ENCODE results near the gene NCAM1.

NCAM1 gene

GRCh38 chr11:113026778-113027177 lies 65.6 kb downstream of the NCAM1 start:
- H3K4me3 ChIP-seq (ENCODE audit: low read length): no peak overlapping the region
- TF ChIP-seq CTCF (IDR thresholded peaks at IDR 0.05; ENCODE audit: insufficient read depth, low read depth, low read length, missing control alignments): no peak

GRCh38 chr11:113034576-113034975 lies 73.4 kb downstream of the NCAM1 start:
- no peak for TF ChIP-seq CTCF (IDR thresholded peaks at IDR 0.05; ENCODE audit: insufficient read depth, low read depth, low read length, missing control alignments)
- H3K4me3 ChIP-seq (ENCODE audit: low read length): no peak overlapping the region
- no peak for DNase-seq (ENCODE audit: low read depth)

More at GRCh38 chr11:113026778-113027177, 65.6 kb downstream of the NCAM1 start:
- DNase-seq (ENCODE audit: low read depth): no peak

GRCh38 chr11:113035708-113036107 lies 74.5 kb downstream of the NCAM1 start:
- DNase-seq (ENCODE audit: low read depth): no peak
- no peak for TF ChIP-seq CTCF (IDR thresholded peaks at IDR 0.05; ENCODE audit: insufficient read depth, low read depth, low read length, missing control alignments)
- H3K4me3 ChIP-seq (ENCODE audit: low read length): no peak overlapping the region

GRCh38 chr11:113043698-113044097 lies 82.5 kb downstream of the NCAM1 start:
- TF ChIP-seq CTCF (IDR thresholded peaks at IDR 0.05; ENCODE audit: insufficient read depth, low read depth, low read length, missing control alignments): no peak
- H3K4me3 ChIP-seq (ENCODE audit: low read length): no peak overlapping the region
- no peak for DNase-seq (ENCODE audit: low read depth)

DNA sequence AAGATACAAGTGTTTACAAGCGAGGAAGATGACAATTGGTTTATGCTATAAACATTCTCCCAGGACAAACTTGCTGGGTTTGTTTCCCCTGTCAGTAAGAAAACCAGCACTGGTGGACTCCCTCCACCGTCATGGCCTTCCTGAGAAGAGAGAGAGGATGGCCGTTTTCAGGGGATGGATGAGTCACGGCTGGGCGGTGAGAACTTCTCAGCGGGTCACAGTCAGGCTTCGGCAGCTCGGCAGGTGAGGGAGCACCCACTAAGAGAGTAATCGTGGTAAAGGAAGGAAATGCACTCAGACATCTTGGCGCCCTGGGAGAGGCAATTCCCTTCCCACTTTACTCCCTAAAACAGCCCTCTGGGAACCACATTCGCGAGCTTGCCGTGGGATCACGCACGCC lies 83.9 kb downstream of the NCAM1 start:
- TF ChIP-seq CTCF (IDR thresholded peaks at IDR 0.05; ENCODE audit: insufficient read depth, low read depth, low read length, missing control alignments): no peak
- no peak for DNase-seq (ENCODE audit: low read depth)
- H3K4me3 ChIP-seq (ENCODE audit: low read length): no peak overlapping the region

- H3K4me3 ChIP-seq (ENCODE audit: low read length): no peak overlapping the region
- DNase-seq (ENCODE audit: low read depth): no peak
- no peak for TF ChIP-seq CTCF (IDR thresholded peaks at IDR 0.05; ENCODE audit: insufficient read depth, low read depth, low read length, missing control alignments)
These were observed 85.6 kb downstream of the NCAM1 start for GRCh38 chr11:113046866-113047265.
